ENCODE data around the gene SSTR3.

Gene SSTR3

DNA sequence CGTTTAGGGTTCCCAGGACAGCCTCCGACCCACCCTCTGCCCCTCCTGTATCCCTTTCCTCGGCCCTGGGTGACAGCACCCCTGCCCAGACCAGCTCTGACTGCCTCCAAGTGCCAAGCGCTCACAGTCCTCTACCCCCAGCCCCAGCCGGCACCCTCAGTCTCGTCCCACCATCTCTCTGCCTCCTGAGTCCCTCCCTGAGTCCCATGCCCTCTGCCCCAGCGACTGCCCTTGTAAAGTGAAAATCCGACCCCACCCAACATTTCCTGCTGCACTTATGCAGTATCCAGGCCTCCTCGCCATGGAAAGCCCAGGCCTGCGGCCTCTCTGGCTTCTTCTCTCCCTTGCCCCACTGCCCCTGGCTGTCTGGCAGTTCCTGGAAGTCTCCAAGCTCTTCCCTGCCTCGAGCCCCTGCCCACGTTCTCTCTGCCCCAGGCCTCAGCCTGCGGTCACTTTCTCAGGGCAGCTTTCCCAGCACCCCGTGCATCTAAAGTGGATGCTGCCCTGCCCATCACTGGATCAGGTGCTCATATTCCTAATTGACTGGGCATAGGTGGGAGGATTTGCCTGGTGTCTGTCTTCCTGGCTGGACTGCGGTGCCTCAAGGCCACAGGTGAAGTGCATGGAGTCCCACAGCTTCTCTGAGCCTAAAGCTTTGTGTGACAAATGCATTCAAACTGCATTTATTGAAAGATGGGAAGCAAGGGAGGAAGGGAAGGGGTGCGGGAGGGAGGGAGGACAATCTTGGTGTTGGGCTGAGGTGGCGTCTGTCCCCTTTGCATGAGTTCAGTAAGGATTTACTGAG lies 44.9 kb downstream of the SSTR3 start:
- no peak for DNase-seq (ENCODE audit: low spot score)

DNA sequence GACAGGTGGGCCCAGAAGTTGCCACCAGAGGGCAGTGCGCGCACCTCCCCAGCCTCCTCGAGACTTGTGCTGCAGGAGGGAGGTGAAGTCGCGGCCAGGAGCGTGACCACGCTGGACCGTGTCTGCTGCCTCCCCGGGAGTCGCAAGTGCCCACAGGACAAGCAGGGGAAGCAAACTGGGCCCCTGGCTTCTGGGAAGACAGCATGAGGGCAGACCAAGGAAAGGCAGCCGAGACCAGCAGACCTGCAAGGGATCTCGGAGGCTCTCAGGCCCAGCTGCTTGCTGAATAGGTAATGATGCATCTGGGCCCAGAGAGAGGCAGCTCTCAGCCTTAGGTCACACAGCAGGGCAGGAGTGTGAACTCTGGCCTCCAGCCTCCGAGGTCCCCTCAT lies 45.6 kb downstream of the SSTR3 start:
- DNase-seq (ENCODE audit: low spot score): peak; percentile 55

DNA sequence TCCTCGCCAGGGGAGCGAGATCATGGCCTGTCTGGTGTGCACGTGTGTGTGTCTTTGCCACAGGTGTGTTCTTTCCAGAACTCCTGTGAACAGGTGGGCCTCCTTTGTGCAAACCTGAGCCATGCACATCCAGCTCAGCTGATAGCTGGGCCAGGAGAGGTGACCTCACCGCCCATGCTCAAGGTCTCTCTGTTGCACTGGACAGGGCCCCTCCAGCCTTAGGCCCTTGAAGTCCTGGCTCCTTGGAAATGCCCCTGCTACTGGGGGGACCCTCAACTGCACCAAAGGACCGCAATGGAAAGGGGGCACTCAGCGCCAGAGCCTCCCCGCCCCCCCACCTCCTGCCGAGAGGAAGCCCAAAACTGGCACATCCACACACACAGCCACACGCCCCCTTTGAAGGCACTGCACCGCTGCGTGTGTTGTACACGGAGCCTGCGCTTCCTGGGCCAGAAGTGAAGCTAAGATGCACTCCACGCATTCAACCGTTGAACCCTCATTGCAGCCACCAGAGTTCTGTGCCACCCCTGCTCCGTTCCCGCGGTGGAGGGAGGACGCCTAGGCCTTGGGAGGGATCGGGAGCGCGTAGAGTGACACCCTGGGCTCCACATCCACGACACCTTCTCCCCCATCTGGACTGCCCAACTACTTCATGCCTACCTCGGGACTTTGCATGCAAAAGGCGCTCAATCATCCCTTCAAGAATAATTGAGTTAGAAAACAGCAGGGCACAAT lies 46.2 kb downstream of the SSTR3 start:
- DNase-seq (ENCODE audit: low spot score): no peak

DNA sequence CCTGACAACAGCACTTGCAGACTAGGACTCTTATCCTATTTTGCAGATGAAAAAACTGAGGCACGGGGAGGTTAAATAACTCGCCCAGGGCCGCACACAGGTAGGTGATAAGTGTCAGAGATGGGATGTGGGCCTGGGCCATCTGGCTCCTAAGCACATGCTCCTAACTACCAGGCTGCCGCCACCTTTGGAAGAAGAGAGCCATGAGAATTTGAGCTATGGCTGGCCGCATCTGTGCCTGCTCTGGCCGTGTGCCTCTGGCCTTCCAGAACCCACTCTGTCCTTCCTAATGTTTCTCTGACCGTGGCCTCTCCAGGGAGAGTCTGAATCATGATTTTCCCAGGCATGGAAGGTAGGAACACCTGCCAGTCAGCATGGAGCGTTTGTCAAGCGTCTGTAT lies 47.2 kb downstream of the SSTR3 start:
- DNase-seq (ENCODE audit: low spot score): no peak

DNA sequence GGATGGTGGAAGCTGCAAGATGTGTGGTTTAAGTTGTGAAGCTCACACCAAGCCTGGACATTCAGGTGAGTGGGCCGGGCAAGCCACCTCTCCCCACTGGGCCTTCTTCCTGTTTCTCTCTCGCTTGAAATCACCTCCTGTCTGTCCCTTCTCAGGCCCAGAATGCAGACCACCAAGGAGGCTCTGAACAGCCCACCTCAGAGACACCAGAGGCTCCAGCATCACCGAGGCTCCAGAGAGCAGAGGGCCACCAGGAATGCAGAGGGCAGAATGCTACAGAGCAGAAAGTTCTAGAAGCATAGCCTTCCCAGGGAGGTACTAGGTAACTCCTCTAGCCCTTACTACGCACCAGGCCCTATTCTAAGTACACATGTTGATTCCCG lies 47.8 kb downstream of the SSTR3 start:
- DNase-seq (ENCODE audit: low spot score): no peak

DNA sequence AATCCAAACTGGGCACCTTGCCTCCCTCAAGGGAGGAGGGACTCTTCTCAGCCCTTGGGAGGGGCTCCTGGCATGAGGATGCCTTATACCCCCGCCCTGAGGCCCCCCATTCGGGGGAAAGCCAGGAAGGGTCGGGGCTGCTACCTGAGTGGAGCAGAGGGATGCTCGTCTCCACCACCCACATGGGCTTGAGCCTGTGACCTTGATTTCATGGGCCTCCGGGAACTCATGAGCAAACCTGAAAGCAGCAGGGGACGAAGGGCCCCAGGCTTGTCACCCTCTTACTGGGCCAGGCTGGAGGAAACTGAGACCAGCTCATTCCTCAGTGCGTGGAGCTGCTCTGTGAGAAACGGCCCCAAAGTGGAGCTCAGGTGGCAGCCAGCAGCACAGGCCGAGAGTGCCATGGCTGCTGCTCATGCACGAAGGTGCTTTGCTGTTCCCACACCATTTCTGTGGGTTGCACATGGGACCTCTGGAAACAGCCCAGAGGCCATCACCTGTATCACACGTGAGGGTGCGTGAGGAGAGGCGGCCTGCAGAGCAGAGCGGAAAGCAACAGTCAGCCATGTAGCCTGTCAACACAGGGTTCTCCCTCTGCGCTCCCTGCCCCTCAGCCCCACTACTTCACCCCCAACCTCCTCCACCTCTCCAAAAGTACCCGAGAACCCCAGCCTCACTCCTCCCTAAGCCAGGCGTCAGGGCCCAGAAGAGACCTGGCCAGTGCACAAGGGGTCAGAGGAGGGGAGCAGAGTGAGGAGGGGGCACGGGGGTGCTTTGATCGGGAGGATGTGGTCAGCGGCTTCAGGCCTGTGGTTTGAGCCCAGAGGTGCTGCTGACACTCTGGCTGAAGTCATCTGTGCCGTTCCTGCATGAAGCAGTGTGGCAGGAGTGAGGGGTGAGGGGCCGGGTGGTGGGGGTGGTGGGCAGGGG lies 48.4 kb downstream of the SSTR3 start:
- DNase-seq (ENCODE audit: low spot score): no peak

DNA sequence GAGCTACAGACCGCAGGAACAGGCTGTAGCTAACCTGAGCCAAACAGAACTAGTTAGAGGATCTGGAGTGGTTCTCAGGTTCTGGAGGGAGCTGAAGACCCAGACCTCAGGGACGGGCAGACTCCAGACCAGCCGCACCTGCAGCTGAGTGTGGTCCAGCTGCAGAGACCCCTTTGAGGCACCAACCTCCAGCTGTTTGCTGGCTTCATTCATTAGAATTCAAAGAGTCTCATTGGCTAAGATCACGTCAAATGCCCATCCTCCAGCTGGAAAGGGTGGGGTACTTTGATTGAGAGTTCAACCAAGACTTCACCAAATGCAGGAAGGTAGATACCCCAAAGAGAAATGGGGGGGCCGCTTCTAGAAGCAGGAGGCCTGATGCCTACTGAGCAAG lies 49.2 kb downstream of the SSTR3 start:
- no peak for DNase-seq (ENCODE audit: low spot score)

DNA sequence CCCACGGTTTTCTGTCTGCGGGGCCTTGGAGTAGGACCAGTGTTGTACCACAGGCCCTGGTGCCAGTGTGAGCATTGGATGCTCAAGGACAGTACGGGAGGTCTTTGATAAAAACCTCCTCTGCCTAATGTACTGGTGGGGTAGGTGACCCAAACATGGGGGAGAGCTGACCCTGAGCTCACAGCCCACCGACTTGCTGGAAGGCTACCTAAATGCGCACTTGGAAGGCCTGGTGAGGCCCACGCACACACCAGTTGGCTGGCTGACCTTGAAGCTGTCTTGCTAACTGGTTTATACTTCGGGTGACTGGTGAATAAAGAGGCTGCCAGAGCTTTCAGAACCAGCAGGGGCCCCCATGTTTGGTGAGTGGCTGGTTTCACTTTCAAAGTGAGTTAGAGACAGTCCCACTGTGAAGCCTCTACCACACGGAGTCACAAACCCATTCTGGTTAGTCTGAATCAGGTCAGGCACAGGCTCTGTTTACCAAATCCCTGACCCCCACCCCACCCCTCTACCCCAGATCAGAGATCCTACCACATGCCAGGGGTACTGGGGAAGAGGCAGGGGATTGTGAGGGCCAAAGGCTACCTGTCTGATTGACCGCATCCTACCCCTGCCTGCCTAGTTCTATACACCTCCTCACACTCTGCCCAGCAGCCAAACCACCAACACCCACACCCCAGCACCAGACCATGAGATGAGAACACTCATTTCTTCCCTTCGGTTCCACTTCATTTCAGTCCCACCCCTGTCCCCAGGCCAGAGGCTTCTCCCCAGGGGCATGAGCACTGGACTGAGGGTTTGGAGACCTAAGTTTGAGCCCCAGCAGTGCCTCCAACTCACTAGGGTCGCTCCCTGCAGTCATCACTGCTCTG lies 49.8 kb downstream of the SSTR3 start:
- DNase-seq (ENCODE audit: low spot score): no peak

DNA sequence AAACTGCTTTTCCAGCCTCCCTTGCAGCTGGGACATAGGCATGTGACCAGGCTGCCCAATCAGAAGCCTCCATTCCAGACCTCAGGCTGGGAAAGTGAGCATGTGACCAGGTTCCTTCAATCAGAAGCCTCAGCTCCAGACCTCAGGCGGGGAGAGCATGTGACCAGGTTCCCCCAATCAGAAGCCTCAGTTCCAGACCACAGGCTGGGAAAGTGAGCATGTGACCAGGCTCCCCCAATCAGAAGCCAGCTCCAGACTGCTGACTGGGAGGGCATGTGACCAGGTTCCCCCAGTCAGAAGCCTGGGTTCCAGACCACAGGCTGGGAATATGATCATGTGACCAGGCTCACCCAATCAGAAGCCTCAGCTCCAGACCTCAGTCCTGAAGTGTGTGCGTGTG lies 50.8 kb downstream of the SSTR3 start:
- DNase-seq (ENCODE audit: low spot score): no peak

DNA sequence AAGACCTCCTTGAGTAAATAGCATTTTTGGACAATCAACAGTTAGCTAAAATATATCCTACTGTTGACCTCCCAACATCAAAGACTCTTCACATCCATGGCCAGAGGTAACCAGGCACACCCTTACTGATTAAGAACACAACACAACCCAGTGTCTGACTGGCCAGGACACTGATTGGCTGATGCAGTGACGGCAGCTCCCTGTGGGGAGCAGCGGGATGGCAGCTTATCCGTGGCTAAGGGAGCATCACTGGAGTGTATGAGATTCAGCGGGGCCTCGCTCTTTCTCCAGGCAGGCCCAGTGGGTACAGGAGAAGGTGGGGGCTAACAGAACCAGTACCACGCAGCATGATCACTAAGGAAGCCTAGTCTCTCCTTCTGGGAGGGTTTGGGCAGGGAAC lies 52.2 kb downstream of the SSTR3 start:
- no peak for DNase-seq (ENCODE audit: low spot score)

DNA sequence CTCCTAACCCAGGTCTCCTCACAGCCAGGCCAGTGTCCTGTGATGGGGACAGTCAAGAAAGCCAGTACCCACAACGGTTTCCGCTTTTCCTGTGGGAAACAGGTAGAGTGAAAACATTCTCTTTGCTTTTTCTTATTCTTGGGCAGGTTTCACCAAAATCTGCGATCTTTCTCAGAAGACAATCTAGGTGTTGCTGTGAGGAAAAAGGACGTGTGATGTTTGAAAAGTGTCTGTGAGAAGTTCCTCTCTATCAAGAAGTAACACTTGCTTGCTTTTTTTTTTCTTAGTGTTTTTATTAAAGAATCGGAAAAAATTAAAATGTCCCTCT lies 53.4 kb downstream of the SSTR3 start:
- no peak for DNase-seq (ENCODE audit: low spot score)

DNA sequence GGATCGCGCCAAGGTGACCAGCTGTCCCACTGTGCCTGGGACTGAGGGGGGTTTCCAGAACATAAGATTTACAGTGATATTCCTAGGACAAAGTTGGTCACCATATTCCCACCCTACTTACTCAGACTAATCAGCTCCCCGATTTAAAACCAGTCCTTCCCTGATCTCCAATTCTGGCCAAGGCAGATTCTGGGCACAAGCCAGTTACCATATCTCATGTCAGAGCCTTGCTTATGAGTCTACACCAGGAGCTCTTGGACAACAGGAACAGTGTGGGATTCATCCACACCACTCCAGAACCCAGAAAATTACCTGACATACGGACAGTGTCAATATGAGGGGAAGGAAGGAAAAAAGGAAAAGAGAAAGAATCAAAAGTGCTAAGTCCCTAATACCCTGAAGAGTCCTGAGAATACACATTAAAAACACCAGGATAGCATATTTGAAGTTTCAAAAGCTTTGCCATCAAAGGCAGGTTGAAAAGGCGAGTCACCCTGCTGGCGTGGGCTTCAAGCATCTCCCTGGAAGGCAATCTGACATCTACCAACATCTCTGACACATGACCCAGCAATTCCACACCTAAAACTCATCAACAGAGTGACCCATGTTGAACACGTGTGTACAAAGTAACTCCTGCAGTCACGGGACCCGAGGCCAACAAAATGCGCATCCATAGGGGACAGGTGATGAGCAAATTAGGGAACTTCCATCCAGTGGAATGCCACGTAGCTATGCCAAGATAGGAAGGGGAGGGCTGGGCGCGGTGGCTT lies 54.6 kb downstream of the SSTR3 start:
- no peak for DNase-seq (ENCODE audit: low spot score)

DNA sequence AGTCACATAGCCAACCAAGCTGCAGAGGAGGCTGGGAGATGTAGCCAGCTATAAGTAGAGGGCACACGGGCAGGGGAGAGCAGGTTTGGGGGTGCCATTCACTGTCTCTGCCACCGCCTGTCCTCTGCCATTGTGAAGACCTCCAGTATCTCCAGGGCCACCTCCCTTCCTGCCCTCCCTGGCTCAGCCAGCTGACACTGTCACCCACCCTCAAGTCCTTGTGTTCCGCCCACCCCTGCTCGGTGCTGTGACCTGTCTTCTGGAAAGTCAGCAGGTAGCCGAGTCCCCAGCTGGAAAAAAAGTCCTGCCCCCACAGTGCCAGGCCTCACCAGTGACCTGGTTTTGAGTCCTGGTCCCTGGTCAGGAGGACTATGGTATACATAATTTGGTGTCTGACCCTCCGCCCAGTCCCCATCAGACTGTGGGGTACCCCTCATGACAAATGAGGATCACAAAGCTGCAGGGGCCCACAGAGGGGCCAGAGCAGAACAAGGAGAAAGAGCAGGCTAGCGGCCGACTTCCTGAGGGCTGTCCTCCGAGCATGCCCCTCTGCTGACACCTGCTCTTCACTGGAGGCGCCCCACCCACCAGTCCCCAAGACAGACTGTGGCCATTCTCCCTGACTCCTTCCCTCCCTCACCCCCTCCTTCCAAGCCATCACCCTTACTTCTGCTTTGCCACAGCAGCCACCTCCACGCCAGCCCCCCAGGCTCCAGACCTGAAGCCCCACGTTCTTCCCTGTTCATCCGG lies 55.4 kb downstream of the SSTR3 start:
- DNase-seq (ENCODE audit: low spot score): no peak

DNA sequence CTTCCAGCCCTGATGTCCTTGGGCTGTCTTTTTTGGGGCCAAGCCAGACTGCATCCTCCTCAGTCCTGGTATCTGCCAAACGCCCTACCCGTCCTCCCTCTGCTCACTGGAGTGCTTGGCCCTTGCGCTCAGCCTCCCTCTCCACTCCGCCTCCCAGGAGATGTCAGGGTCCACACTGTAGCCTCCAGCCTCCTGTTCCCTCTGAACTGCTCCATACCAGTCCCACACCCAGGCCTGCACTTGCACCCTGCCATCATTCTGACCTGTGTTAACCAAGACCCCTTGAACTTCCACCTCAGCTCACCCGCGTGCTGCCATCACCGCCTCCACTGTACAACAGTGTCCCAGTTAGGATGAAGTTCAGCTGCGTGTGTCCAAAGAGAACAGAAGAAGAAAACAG lies 56.3 kb downstream of the SSTR3 start:
- DNase-seq (ENCODE audit: low spot score): no peak

DNA sequence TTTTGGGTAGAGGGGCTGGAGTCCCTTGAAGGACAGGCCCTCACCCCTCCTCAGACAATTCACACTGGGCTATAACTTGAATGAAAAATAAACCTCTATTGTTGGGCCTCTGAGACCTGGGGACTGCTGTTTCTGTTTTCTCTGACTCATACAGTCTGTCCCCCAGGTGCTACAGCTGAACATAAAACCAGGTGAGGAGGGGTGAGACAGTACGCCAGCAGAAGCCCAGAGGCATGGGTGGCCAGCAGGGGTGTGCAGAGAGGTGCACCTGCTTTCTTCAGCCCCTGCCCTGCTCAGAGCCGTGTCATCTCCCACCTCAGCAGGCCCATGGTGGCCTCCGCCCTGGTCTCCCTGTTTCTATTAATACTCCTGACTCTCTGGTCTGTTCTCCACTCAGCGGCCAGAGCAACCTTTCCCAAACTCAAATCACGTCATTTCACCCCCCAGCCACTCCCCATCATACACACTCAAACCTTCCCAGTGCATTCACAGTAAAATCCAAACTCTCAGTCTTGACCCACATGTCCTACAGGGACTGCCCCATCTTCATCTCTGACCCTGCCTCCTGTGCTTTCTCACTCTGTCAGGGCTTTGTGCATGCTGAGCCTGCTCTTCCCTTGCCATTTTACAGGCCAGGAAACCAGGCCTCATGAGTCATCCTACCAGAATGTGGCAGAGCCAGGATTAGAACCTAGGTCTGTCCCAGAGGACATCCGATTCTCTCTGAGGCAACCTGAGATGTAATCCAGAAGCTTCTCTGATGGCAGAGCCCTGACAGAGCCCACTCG lies 57.2 kb downstream of the SSTR3 start:
- DNase-seq (ENCODE audit: low spot score): no peak
